OCI-LY3 (cell line): Measurements from ENCODE around the gene ALX3.

Source experiments
- CTCF ChIP-seq: fragments of 200-600, 300-600 bp; sonication (generic); IDR thresholded peaks from 2 replicates; pipeline ENCODE4 v1.5.1; 2014; ENCODE audit warnings: antibody characterized with exemption, low read length, low read depth
- EZH2phosphoT487 ChIP-seq: fragments of 200-600 bp; shearing (Covaris generic); IDR thresholded peaks from 2 replicates; pipeline ENCODE4 v1.6.1; 2018; ENCODE audit warnings: antibody characterized with exemption, mixed run types, low read depth

GRCh38 chr1:110092991-110093390 lies 22.5 kb upstream of the ALX3 start:
- TF ChIP-seq CTCF (no peak), EZH2phosphoT487 (no peak)
